ENCODE data around the gene HERC2. TPM values are rescaled to one million over a fixed set of nuclear protein-coding genes. Genes with fewer than 3 reads are reported as not detected.
"Not testable (repeated sequence)": the region's sequence is repeated elsewhere in the genome, so short reads cannot be mapped to it uniquely, and the experiment has no call there.

HERC2 gene
- total and polyA plus RNA-seq, 2 donors (not counting 3 experiments of a cell fraction or from before 2014, with no cell fraction given) = 46.1 to 83.9 TPM

DNA sequence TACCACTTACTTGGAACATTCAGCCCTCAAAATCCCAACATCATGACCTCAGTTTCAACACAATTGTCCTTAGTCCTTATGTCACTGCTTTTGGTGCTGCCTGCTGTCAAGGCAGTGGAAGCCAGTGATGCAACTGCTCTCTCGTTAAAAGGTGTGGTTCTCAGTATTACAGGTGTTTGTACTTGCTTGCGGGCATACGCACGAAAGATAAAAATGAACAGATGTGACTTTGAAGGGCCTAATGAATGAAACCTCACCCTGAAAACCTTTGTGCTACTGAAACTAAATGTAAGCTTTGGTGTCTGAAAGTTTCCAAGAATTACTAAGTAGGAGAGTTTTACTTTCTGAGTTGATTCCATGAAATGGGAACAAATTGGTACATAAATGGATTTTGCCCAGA, 25.2 kb downstream of the HERC2 start:
- H3K27ac ChIP-seq (ENCODE audit: insufficient read depth, low read depth, low read length); BruUV-seq (replicated peaks); CTCF ChIA-PET; POLR2A ChIA-PET; H4K20me1 ChIP-seq (replicated peaks; ENCODE audit: control insufficient read depth, extremely low read depth, insufficient read depth, low read length); intact Hi-C loops (cut with micrococcal nuclease); H3K4me1 ChIP-seq (ENCODE audit: control insufficient read depth, extremely low read depth, insufficient read depth, low read length); H3K9ac ChIP-seq (replicated peaks; ENCODE audit: extremely low read depth, insufficient read depth, low read length); H3K36me3 ChIP-seq (ENCODE audit: control insufficient read depth in 2 of 2, extremely low read depth in 1 of 2, insufficient read depth in 2 of 2, low read length in 2 of 2); H3K9me1 ChIP-seq (replicated peaks; ENCODE audit: control insufficient read depth, extremely low read depth, insufficient read depth, low read length); H3K27me3 ChIP-seq (ENCODE audit: control insufficient read depth in 2 of 2, insufficient read depth in 2 of 2, low read length in 2 of 2); H3K79me2 ChIP-seq (ENCODE audit: control insufficient read depth, insufficient read depth, low read length); dilution Hi-C loops (cut with MboI; ENCODE audit: extremely low pct_ligation_motif_present, low sequenced_read_pairs); H3K4me2 ChIP-seq (ENCODE audit: insufficient read depth, low read length); H3K9me3 ChIP-seq (replicated peaks; ENCODE audit: control insufficient read depth, insufficient read depth, low read length); H3K4me3 ChIP-seq (replicated peaks in 1 of 3; ENCODE audit: insufficient read depth in 1 of 3, low read depth in 1 of 3, low read length in 3 of 3); FAIRE-seq; DNase-seq (ENCODE audit: low read depth, low spot score); H2AFZ ChIP-seq (ENCODE audit: low read depth, low read length): not testable (repeated sequence)

GRCh38 chr15:28295009-28295563, 26.9 kb downstream of the HERC2 start:
- H2AFZ ChIP-seq (ENCODE audit: low read depth, low read length); dilution Hi-C loops (cut with MboI; ENCODE audit: extremely low pct_ligation_motif_present, low sequenced_read_pairs); H3K9me3 ChIP-seq (replicated peaks; ENCODE audit: control insufficient read depth, insufficient read depth, low read length); FAIRE-seq; H3K9ac ChIP-seq (replicated peaks; ENCODE audit: extremely low read depth, insufficient read depth, low read length); H3K4me1 ChIP-seq (ENCODE audit: control insufficient read depth, extremely low read depth, insufficient read depth, low read length); DNase-seq (ENCODE audit: low read depth, low spot score); H3K36me3 ChIP-seq (ENCODE audit: control insufficient read depth in 2 of 2, extremely low read depth in 1 of 2, insufficient read depth in 2 of 2, low read length in 2 of 2); H3K4me2 ChIP-seq (ENCODE audit: insufficient read depth, low read length); H3K79me2 ChIP-seq (ENCODE audit: control insufficient read depth, insufficient read depth, low read length); H3K9me1 ChIP-seq (replicated peaks; ENCODE audit: control insufficient read depth, extremely low read depth, insufficient read depth, low read length); H3K27ac ChIP-seq (ENCODE audit: insufficient read depth, low read depth, low read length); BruUV-seq (replicated peaks); intact Hi-C loops (cut with micrococcal nuclease); H4K20me1 ChIP-seq (replicated peaks; ENCODE audit: control insufficient read depth, extremely low read depth, insufficient read depth, low read length); H3K4me3 ChIP-seq (replicated peaks in 1 of 3; ENCODE audit: insufficient read depth in 1 of 3, low read depth in 1 of 3, low read length in 3 of 3); H3K27me3 ChIP-seq (ENCODE audit: control insufficient read depth in 2 of 2, insufficient read depth in 2 of 2, low read length in 2 of 2); POLR2A ChIA-PET; CTCF ChIA-PET: not testable (repeated sequence)

DNA sequence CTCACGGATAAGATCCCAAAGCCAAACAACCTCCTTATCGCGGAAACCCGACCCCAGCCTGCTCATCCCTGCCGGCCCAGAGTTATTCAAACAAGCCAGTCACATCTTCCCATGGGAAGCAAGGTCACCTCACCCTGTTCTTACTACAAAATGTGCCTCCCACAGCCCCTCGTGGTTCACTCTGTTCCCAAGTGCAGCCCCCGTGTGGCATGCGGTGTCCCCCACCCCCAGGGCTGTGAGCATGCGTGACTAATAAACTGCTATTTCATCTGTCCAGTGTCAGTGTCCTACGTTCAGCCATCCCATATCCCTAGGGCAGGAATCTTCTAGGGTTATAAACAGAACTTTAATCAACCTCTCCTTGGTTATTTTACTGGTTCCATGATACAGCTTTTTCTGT, 27.4 kb downstream of the HERC2 start:
- intact Hi-C loops (cut with micrococcal nuclease); H3K27ac ChIP-seq (ENCODE audit: insufficient read depth, low read depth, low read length); H3K9me3 ChIP-seq (replicated peaks; ENCODE audit: control insufficient read depth, insufficient read depth, low read length); H3K4me1 ChIP-seq (ENCODE audit: control insufficient read depth, extremely low read depth, insufficient read depth, low read length); dilution Hi-C loops (cut with MboI; ENCODE audit: extremely low pct_ligation_motif_present, low sequenced_read_pairs); H3K4me3 ChIP-seq (replicated peaks in 1 of 3; ENCODE audit: insufficient read depth in 1 of 3, low read depth in 1 of 3, low read length in 3 of 3); H2AFZ ChIP-seq (ENCODE audit: low read depth, low read length); H4K20me1 ChIP-seq (replicated peaks; ENCODE audit: control insufficient read depth, extremely low read depth, insufficient read depth, low read length); H3K9ac ChIP-seq (replicated peaks; ENCODE audit: extremely low read depth, insufficient read depth, low read length); BruUV-seq (replicated peaks); H3K36me3 ChIP-seq (ENCODE audit: control insufficient read depth in 2 of 2, extremely low read depth in 1 of 2, insufficient read depth in 2 of 2, low read length in 2 of 2); FAIRE-seq; DNase-seq (ENCODE audit: low read depth, low spot score); POLR2A ChIA-PET; H3K4me2 ChIP-seq (ENCODE audit: insufficient read depth, low read length); H3K9me1 ChIP-seq (replicated peaks; ENCODE audit: control insufficient read depth, extremely low read depth, insufficient read depth, low read length); H3K79me2 ChIP-seq (ENCODE audit: control insufficient read depth, insufficient read depth, low read length); H3K27me3 ChIP-seq (ENCODE audit: control insufficient read depth in 2 of 2, insufficient read depth in 2 of 2, low read length in 2 of 2); CTCF ChIA-PET: not testable (repeated sequence)
